Suprapubic skin (tissue), 4 donors: ENCODE measurements around the gene LRBA.

Experiments
- CTCF ChIP-seq, 2 donors: fragments of 200-600 bp in 1 of 2; fragments of 450-650 bp in 1 of 2; sonication (generic) in 1 of 2; IDR thresholded peaks; one replicate each; pipeline ENCODE4 v1.5.1; 2016 to 2019; ENCODE audit warnings: antibody characterized with exemption in 2 of 2, mild to moderate bottlenecking in 1 of 2, moderate library complexity in 1 of 2
- EP300 ChIP-seq: sonication (generic); formaldehyde crosslinking; IDR thresholded peaks from one replicate; pipeline ENCODE4 v1.6.1; 2017; ENCODE audit warnings: antibody characterized with exemption
- POLR2A ChIP-seq, 2 donors: fragments of 450-650 bp; IDR thresholded peaks; one replicate each; pipeline ENCODE4 v1.6.1; 2017; ENCODE audit warnings: antibody characterized with exemption in 2 of 2, mild to moderate bottlenecking in 2 of 2, moderate library complexity in 2 of 2
- POLR2AphosphoS5 ChIP-seq, 3 donors: sonication (generic); formaldehyde crosslinking; IDR thresholded peaks; one replicate each; pipeline ENCODE4 v1.6.1; 2017; ENCODE audit warnings: antibody characterized with exemption in 3 of 3

- no peak for TF ChIP-seq POLR2A (IDR thresholded peaks at IDR 0.05)
- TF ChIP-seq CTCF (IDR thresholded peaks at IDR 0.05), result no peak
- no peak for TF ChIP-seq EP300
- no peak for TF ChIP-seq POLR2AphosphoS5 (IDR thresholded peaks at IDR 0.05)
Observed at GRCh38 chr4:150462743-150463142, 552.3 kb downstream of the LRBA start.
